ENCODE data around the gene ABCA4.

DNA sequence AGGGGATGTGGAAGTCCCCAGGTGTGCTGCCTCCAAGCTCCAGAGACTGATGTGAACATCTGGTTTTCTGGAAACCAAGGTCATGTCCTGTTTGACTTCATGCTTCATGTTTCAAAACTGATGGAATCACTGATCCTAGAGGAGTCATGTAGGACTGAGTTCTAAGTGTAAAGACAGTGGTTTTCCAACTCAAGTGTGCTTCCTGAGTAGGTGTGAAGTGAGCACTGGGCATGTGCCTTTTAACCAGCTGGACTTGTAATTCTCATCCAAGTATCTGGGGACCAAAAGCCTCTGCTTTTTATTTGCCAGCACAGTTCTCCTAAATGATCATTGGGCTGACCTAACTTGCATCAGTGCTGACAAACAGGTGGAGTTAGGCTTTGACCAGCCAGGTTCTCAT lies 36.9 kb downstream of the ABCA4 start:
- TF ChIP-seq, protein P1, sequence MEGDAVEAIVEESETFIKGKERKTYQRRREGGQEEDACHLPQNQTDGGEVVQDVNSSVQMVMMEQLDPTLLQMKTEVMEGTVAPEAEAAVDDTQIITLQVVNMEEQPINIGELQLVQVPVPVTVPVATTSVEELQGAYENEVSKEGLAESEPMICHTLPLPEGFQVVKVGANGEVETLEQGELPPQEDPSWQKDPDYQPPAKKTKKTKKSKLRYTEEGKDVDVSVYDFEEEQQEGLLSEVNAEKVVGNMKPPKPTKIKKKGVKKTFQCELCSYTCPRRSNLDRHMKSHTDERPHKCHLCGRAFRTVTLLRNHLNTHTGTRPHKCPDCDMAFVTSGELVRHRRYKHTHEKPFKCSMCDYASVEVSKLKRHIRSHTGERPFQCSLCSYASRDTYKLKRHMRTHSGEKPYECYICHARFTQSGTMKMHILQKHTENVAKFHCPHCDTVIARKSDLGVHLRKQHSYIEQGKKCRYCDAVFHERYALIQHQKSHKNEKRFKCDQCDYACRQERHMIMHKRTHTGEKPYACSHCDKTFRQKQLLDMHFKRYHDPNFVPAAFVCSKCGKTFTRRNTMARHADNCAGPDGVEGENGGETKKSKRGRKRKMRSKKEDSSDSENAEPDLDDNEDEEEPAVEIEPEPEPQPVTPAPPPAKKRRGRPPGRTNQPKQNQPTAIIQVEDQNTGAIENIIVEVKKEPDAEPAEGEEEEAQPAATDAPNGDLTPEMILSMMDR (IDR thresholded peaks at IDR 0.05), result no peak
- no peak for TF ChIP-seq POLR2A (IDR thresholded peaks at IDR 0.05)
